IMR-90 (cell line): ENCODE measurements around the gene PKP4. TPM values are rescaled to one million over a fixed set of nuclear protein-coding genes. Genes with fewer than 3 reads are reported as not detected.
A peak's percentile ranks its signal among the peaks of the same experiment; 100 is the strongest.

Experiments used
- ATAC-seq: fragments of 200-7000 bp; cut with Tn5 transposase; 2 replicates; pipeline ENCODE4 v1.9.1; 2020; ENCODE audit warnings: low read depth, mild to moderate bottlenecking, moderate library complexity
- BruUV-seq: library from RNA; stranded (reverse); fragments of 400-500 nt; replicated peaks from 2 replicates; lab custom pipeline; 2021; lab: Mats Ljungman, UMichigan
- CTCF ChIA-PET: fragments of 300-600 bp; formaldehyde crosslinking; extraction: SDS; loops from one replicate; lab custom pipeline; 2021; ENCODE audit warnings: antibody characterized with exemption; lab: Yijun Ruan, JAX
- POLR2A ChIA-PET: fragments of 300-600 bp; sonication (Branson Sonifier 250); formaldehyde crosslinking; loops from one replicate; lab custom pipeline; 2022; ENCODE audit warnings: antibody characterized with exemption; ENCODE audit not compliant: unreplicated experiment; lab: Charles Lee
- DNase-seq: peaks from one replicate; pipeline ENCODE4 v3.0.0; 2013
- H2AFZ ChIP-seq: replicated peaks from 2 replicates; pipeline ENCODE3; 2013; ENCODE audit warnings: low read length, mild to moderate bottlenecking; ENCODE audit not compliant: poor library complexity
- H2AK5ac ChIP-seq: 2 replicates; pipeline ENCODE4 v1.6.1; 2013; ENCODE audit warnings: low read depth, low read length, inconsistent platforms
- H2AK9ac ChIP-seq: replicated peaks from 2 replicates; pipeline ENCODE3; 2013; ENCODE audit warnings: mild to moderate bottlenecking, low read depth, low read length, moderate library complexity; ENCODE audit not compliant: poor library complexity
- H2BK120ac ChIP-seq: 2 replicates; pipeline ENCODE4 v1.6.1; 2013; ENCODE audit warnings: low read depth, low read length, inconsistent platforms
- H2BK15ac ChIP-seq: 3 replicates; pipeline ENCODE4 v1.6.1; 2013; ENCODE audit warnings: low read depth, low read length, inconsistent platforms
- H2BK20ac ChIP-seq: 2 replicates; pipeline ENCODE4 v1.6.1; 2013; ENCODE audit warnings: low read depth, mild to moderate bottlenecking, inconsistent platforms, low read length, moderate library complexity
- H2BK5ac ChIP-seq: 2 replicates; pipeline ENCODE4 v1.6.1; 2013; ENCODE audit warnings: mild to moderate bottlenecking, low read depth, low read length, inconsistent platforms; ENCODE audit not compliant: poor library complexity, severe bottlenecking
- H3K14ac ChIP-seq: replicated peaks from 2 replicates; pipeline ENCODE4 v1.6.1; 2013; ENCODE audit warnings: low read depth, low read length, inconsistent platforms
- H3K18ac ChIP-seq: 2 replicates; pipeline ENCODE4 v1.6.1; 2013; ENCODE audit warnings: low read depth, low read length, control low read depth
- H3K23ac ChIP-seq: 2 replicates; pipeline ENCODE4 v1.6.1; 2013; ENCODE audit warnings: low read depth, low read length, inconsistent platforms
- H3K27ac ChIP-seq: 2 replicates; pipeline ENCODE4 v1.5.1; 2013; ENCODE audit warnings: mild to moderate bottlenecking, control low read depth, low read length; ENCODE audit not compliant: insufficient read depth
- H3K27me3 ChIP-seq: 2 replicates; pipeline ENCODE4 v1.6.1; 2013; ENCODE audit warnings: low read length; ENCODE audit not compliant: control insufficient read depth, insufficient read depth
- H3K36me3 ChIP-seq: 2 replicates; pipeline ENCODE4 v1.6.1; 2013; ENCODE audit warnings: low read length, mixed read lengths; ENCODE audit not compliant: control insufficient read depth, insufficient read depth
- H3K4ac ChIP-seq: 2 replicates; pipeline ENCODE4 v1.6.1; 2013; ENCODE audit warnings: low read depth, low read length, inconsistent platforms
- H3K4me1 ChIP-seq: 2 replicates; pipeline ENCODE4 v1.6.1; 2013; ENCODE audit warnings: low read length, mixed read lengths; ENCODE audit not compliant: control insufficient read depth, insufficient read depth
- H3K4me2 ChIP-seq: 2 replicates; pipeline ENCODE4 v1.6.1; 2013; ENCODE audit warnings: low read depth, mild to moderate bottlenecking, control low read depth, low read length, moderate library complexity
- H3K4me3 ChIP-seq: 2 replicates; pipeline ENCODE4 v1.5.1; 2013; ENCODE audit warnings: low read depth, mild to moderate bottlenecking, control low read depth, low read length, moderate library complexity; ENCODE audit not compliant: insufficient read depth
- H3K56ac ChIP-seq: 2 replicates; pipeline ENCODE4 v1.6.1; 2013; ENCODE audit warnings: low read length, inconsistent platforms; ENCODE audit not compliant: insufficient read depth; ENCODE audit errors: extremely low read depth
- H3K79me1 ChIP-seq, 2 experiments: 2 replicates each; pipeline ENCODE4 v1.6.1; 2013; ENCODE audit warnings: low read length in 2 of 2, inconsistent platforms in 1 of 2, low read depth in 1 of 2
- H3K9ac ChIP-seq: 2 replicates; pipeline ENCODE4 v1.6.1; 2013; ENCODE audit warnings: low read depth, low read length, control low read depth
- H3K9me1 ChIP-seq: 2 replicates; pipeline ENCODE4 v1.6.1; 2013; ENCODE audit warnings: low read length, inconsistent platforms; ENCODE audit not compliant: insufficient read depth
- H3K9me3 ChIP-seq: 2 replicates; pipeline ENCODE4 v1.6.1; 2013; ENCODE audit warnings: low read length; ENCODE audit not compliant: control insufficient read depth, insufficient read depth
- H4K20me1 ChIP-seq: 2 replicates; pipeline ENCODE4 v1.6.1; 2013; ENCODE audit warnings: low read length, inconsistent platforms; ENCODE audit not compliant: insufficient read depth
- H4K5ac ChIP-seq: 2 replicates; pipeline ENCODE4 v1.6.1; 2013; ENCODE audit warnings: mild to moderate bottlenecking, low read depth, low read length, control low read depth
- H4K8ac ChIP-seq, 2 experiments: 2 replicates each; pipeline ENCODE4 v1.6.1; 2013; ENCODE audit warnings: low read depth in 2 of 2, low read length in 2 of 2, control low read depth in 1 of 2, inconsistent platforms in 1 of 2
- H4K91ac ChIP-seq: 2 replicates; pipeline ENCODE4 v1.6.1; 2013; ENCODE audit warnings: low read depth, low read length, inconsistent platforms; ENCODE audit not compliant: insufficient read depth
- CEBPB ChIP-seq: IDR thresholded peaks from 2 replicates; pipeline ENCODE4 v1.6.1; 2012; ENCODE audit warnings: low read depth, low read length, improper control_type of control experiment
- MAZ ChIP-seq: IDR thresholded peaks from 2 replicates; pipeline ENCODE4 v1.6.1; 2012; ENCODE audit warnings: low read depth, mild to moderate bottlenecking, low read length, improper control_type of control experiment, moderate library complexity, borderline replicate concordance
- WGBS, 2 experiments: methylation state at CpG; one replicate each; pipeline versions ENCODE4 v1.1.5 to v1.1.7; 2013; ENCODE audit warnings: missing lambda C conversion rate in 2 of 2; ENCODE audit not compliant: insufficient read length in 1 of 2; ENCODE audit errors: extremely low coverage in 2 of 2; 5-methylcytosine and 5-hydroxymethylcytosine counted together
- dilution Hi-C: fragments of 300-500 bp; cut with HindIII; formaldehyde crosslinking; loops from one replicate; pipeline ENCODE4 v1.14.3; 2018; ENCODE audit warnings: low sequenced_read_pairs; ENCODE audit not compliant: unreplicated experiment
- in situ Hi-C: fragments of 300-500 bp; cut with MboI; formaldehyde crosslinking; loops from 3 replicates; pipeline ENCODE4 v1.14.3; 2019; ENCODE audit warnings: low sequenced_read_pairs, inconsistent platforms, mixed read lengths
- intact Hi-C: fragments of 100-400 bp; cut with micrococcal nuclease; formaldehyde crosslinking; loops from 2 replicates; pipeline ENCODE4 v1.10.0; 2022
- polyA plus RNA-seq, 3 experiments: library from polyadenylated mRNA; depleted of rRNA; stranded (reverse); fragments of >200 nt; gene quantifications; 2 replicates each; pipeline ENCODE4 v1.2.3, GENCODE V29; 2012; ENCODE audit warnings: low replicate concordance in 1 of 3
- total RNA-seq: library from RNA; depleted of rRNA; stranded (reverse); fragments of >200 nt; gene quantifications from 2 replicates; pipeline ENCODE4 v1.2.3, GENCODE V29; 2012

PKP4 gene
- total and polyA plus RNA-seq, 2 of the 4 experiments (the other 2 are of a cell fraction), result 20.1 to 37.8 TPM

GRCh38 chr2:158518084-158518483, 61.3 kb downstream of the PKP4 start:
- H3K4me3 ChIP-seq, result no peak overlapping the region
- H4K91ac ChIP-seq, result no peak overlapping the region
- H3K14ac ChIP-seq, result no peak overlapping the region
- H3K9me3 ChIP-seq, result no peaks in the 10 kb centered on the region
- H3K9me1 ChIP-seq, result no peaks in the 10 kb centered on the region
- no peak overlapping the region for H3K27ac ChIP-seq
- no peaks in the 10 kb centered on the region for H3K36me3 ChIP-seq
- H3K56ac ChIP-seq, result no peak overlapping the region
- intact Hi-C loops (no loop called here), in situ Hi-C loops (no loop called here), dilution Hi-C loops (no loop called here)
- H3K27me3 ChIP-seq, result no peaks in the 10 kb centered on the region
- POLR2A ChIA-PET, result no interaction called here
- DNase-seq (peak; percentile 37), ATAC-seq (peak; percentile 29; the same call in 1 of the 2 replicates)
- no peak overlapping the region for H3K4me2 ChIP-seq
- H3K79me1 ChIP-seq, result peaks cover 14 to 20% of the 10 kb centered on the region in 2 experiments; a peak in 3 of 4 replicates
- no TSS peak for BruUV-seq
- H4K20me1 ChIP-seq, result no peaks in the 10 kb centered on the region
- no peak overlapping the region for H2AK5ac ChIP-seq
- peak; percentile 67 for TF ChIP-seq CEBPB
- TF ChIP-seq MAZ, result no peak
- no peak overlapping the region for H2BK15ac ChIP-seq
- H2BK20ac ChIP-seq, result no peak overlapping the region
- H3K9ac ChIP-seq, result no peak overlapping the region
- H3K4me1 ChIP-seq, result no peaks in the 10 kb centered on the region; the same call in 1 of the 2 replicates
- no peak overlapping the region for H2BK120ac ChIP-seq
- H3K4ac ChIP-seq, result no peak overlapping the region
- no peak overlapping the region for H2AK9ac ChIP-seq
- no peak overlapping the region for H3K23ac ChIP-seq
- no peak overlapping the region for H4K5ac ChIP-seq
- H4K8ac ChIP-seq, result no peak overlapping the region
- no peak overlapping the region for H2BK5ac ChIP-seq
- H3K18ac ChIP-seq, result no peak overlapping the region
- CTCF ChIA-PET, result interaction anchor here (1.5 kb wide), 1 partner anchor 13 kb away, joined by 4 read pairs; no protein-coding TSS in a partner anchor
- H2AFZ ChIP-seq, result no peak overlapping the region
- WGBS, 2 experiments, result 90% methylated on average over 2 of the region's 3 CpGs; no CpG with 5 or more reads in 1 of the 2 experiments
